Forelimb muscle (tissue), 1 donor: ENCODE results near the gene TMEM106C. TPM values are rescaled to one million over a fixed set of nuclear protein-coding genes. Genes with fewer than 3 reads are reported as not detected.

Experiments
- DNase-seq: peaks from one replicate; pipeline ENCODE4 v3.0.0-alpha.2; 2013; ENCODE audit warnings: low read depth
- polyA plus RNA-seq: library from polyadenylated mRNA; unstranded; fragments of 120-200 nt; gene quantifications from one replicate; pipeline ENCODE4 v1.2.1, GENCODE V29; 2013; ENCODE audit not compliant: insufficient read length

TMEM106C gene
- polyA plus RNA-seq, 1 donor = 52.1 TPM

- no peak for DNase-seq
Measured at GRCh38 chr12:47979686-47980085, 16.3 kb downstream of the TMEM106C start.

- DNase-seq = no peak
Measured at GRCh38 chr12:47980197-47980596, 16.8 kb downstream of the TMEM106C start.

GRCh38 chr12:47980779-47981495 lies 17.5 kb downstream of the TMEM106C start:
- DNase-seq = no peak

GRCh38 chr12:47981496-47982260 lies 18.3 kb downstream of the TMEM106C start:
- DNase-seq = no peak

GRCh38 chr12:47982311-47982710 lies 18.9 kb downstream of the TMEM106C start:
- no peak for DNase-seq

- no peak for DNase-seq
Measured at GRCh38 chr12:47982770-47983169, 19.4 kb downstream of the TMEM106C start.

GRCh38 chr12:47983541-47984115 lies 20.2 kb downstream of the TMEM106C start:
- DNase-seq = no peak

- no peak for DNase-seq
Measured at GRCh38 chr12:47984331-47984801, 21.0 kb downstream of the TMEM106C start.

GRCh38 chr12:47985596-47986290 lies 22.3 kb downstream of the TMEM106C start:
- DNase-seq = no peak

GRCh38 chr12:47986291-47986660 lies 22.9 kb downstream of the TMEM106C start:
- no peak for DNase-seq

- no peak for DNase-seq
Measured at GRCh38 chr12:47986832-47987231, 23.4 kb downstream of the TMEM106C start.

GRCh38 chr12:47987411-47988072 lies 24.1 kb downstream of the TMEM106C start:
- DNase-seq = no peak

GRCh38 chr12:47988073-47989022 lies 25.0 kb downstream of the TMEM106C start:
- DNase-seq = no peak

GRCh38 chr12:47989023-47989417 lies 25.6 kb downstream of the TMEM106C start:
- no peak for DNase-seq

- no peak for DNase-seq
Measured at GRCh38 chr12:47989666-47990065, 26.3 kb downstream of the TMEM106C start.

GRCh38 chr12:47990351-47991105 lies 27.1 kb downstream of the TMEM106C start:
- DNase-seq = no peak

- no peak for DNase-seq
Measured at GRCh38 chr12:47991106-47992061, 28.0 kb downstream of the TMEM106C start.

GRCh38 chr12:47992776-47993175 lies 29.4 kb downstream of the TMEM106C start:
- DNase-seq = no peak
